GM19372 (cell line): ENCODE data around the gene SKIDA1.

Experiments used
- ATAC-seq: cut with Tn5 transposase; IDR thresholded peaks from one replicate; pipeline ENCODE4 v1.9.1; 2021; ENCODE audit warnings: mild to moderate bottlenecking, low read depth, moderate library complexity; ENCODE audit not compliant: unreplicated experiment

Gene SKIDA1

DNA sequence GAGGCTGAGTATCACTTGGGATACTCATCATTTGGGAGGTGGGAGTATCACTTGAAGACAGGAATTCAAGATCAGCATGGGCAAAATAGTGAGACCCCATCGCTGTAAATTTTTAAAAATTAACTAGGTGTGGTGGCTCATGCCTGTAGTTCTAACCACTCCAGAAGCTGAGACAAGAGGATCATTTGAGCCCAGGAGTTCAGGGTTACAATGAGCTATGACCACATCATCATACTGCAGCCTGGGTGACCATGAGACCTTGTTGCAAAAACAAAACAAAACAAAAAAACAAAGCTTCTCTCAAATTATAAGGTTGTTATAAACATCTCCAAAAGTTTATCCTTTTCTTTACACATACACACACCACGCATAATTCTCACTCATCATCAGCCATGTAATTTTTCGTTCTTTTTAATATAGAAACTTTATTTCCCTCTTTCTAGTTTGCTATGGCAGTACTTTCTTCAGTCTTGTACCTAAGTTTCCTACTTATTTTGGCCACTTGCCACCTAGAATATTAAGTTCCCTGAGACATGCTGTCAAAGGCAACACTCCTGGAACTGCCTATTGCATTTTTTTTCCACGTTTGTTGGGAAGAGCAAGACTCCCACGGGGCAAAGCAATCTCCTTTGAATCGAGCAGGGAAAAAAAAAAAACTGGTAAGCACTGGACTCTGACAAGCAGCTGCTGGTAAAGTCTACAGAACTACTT, 37.1 kb downstream of the SKIDA1 start:
- ATAC-seq, result no peak

- ATAC-seq, result no peak
Observed at GRCh38 chr10:21487416-21488180, 37.9 kb downstream of the SKIDA1 start.

DNA sequence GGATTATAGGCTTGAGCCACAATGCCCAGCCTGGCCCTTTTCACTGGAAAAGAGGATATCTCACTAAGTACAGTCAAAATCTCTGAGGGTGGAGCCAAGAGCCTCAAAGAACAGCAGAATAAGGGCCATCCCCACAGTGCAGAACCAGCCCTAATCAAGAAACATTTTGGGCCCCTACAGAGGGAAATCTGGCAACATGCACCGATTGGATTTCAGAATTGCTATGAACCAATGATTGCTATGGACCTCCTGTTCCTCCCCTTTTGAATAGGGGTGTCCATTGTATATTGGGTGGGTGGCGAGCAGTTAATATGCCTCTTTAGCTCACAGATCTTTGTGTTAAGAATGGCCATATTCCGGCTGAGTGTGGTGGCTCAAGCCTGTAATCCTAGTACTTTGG, 42.7 kb downstream of the SKIDA1 start:
- ATAC-seq, result no peak

DNA sequence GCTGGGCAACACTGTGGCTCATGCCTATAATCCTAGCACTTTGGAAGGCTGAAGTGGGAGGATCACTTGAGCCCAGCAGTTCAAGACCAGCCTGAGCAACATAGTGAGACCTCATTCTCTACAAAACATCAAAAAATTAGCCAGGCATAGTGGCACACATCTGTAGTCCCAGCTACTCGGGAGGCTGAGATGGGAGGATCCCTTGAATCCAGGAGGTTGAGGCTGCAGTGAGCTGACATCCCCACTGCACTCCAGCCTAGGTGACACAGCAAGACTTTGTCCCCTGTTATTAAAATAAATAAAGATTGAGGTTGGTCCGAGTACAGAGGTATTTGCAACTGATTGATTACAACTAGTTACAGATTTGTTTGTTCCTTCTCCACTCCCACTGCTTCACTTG, 44.1 kb downstream of the SKIDA1 start:
- ATAC-seq, result no peak

DNA sequence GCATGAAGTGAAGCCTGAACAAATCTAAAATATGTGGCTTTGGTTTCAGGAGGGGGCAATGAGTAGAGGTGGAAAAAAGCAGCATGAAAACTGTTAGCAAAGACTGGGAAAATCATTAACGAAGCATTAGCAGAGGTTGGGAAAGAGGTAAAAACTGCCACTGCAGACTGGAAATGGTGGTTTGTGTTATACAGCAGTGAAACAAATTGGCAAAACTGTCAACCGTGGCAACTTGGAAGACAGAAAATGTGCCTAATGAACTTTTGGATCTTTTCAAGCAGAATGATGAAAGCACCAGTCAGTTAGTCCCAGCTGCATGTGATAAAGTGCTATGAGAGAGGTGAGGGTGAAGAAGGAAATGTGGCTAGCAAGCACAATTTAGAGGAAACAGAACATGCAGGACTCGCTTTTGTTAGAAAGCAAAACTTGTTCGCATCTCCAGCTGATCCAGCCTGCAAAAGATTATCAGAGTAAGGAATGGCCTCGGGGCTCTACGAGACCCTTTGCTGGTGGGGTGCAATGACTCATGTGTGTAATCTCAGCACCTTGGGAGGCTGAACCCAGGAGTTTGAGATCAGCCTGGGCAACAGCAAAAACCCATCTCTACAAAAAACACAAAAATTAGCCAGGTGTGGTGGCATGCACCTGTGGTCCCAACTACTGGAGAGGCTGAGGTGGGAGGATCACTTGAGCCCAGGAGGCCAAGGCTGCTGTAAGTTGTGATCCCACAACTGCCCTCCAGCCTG, 45.7 kb downstream of the SKIDA1 start:
- ATAC-seq, result no peak

DNA sequence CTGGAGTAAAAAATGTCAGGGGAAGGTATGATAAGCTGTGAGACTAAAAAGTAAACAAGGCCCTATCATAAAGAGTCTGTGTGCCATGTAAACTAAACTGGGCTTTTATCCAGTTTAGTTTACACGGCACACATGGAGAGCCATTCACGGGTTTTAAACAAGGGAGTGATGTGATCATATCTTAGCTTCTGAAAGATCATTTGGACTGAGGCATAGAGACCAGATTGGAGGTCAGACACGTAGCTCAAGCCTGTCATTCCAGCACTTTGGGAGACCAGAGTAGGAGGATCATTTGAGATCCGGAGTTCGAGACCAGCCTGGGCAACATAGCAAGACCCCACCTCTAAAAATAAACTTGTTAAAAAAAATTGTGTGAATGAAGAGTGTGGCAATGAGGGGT, 50.1 kb downstream of the SKIDA1 start:
- ATAC-seq, result no peak

DNA sequence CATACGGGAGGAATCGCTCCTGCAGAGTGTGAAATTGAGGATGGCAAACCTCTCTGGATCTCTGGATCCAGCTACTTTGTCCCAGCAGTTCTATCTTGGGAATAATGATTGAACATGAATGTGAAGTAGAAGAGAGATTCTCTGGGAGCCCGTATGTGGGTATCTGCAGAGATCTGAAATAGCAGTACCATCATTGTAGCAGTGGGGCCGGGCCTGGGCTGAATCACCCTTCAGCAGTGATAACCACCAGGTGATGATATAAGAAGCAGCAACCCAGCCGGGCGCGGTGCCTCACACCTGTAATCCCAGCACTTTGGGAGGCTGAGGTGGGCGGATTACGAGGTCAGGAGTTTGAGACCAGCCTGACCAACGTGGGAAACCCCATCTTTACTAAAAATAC, 51.9 kb downstream of the SKIDA1 start:
- no peak for ATAC-seq

DNA sequence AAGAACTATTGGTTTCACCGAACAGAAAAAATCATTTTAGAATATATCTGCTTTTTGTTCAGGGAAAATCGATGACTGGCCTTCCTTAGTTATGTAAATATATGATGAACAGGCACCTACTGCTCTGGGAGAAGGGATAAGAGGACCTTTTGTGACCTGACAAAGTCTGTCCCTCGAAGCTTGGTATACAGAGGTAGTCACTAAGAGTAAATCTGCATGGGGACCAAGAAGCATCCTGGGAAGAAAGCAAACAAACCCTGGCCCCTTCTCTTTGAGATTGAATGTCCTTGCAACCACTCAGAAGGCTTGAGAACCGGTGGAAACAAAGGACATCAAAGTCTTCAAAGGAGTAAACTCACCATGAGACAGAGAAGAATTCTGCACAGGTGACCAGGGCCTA, 52.3 kb downstream of the SKIDA1 start:
- ATAC-seq, result no peak

DNA sequence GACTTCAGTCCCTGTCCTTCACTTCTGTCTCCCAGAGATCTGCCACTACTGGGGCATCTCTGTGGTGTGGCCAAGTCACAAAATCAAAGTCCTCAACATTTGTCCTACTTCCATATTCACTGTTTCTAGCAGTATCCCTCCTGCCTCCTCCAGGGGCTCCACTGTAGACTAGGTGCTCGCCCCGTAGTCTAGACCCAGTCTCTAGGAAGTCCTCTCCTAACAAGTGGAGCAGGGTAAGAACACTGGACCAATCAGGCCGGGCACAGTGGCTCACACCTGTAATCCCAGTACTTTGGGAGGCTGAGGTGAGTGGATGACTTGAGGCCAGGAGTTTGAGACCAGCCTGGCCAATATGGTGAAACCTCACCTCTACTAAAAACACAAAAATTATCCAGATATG, 57.4 kb downstream of the SKIDA1 start:
- no peak for ATAC-seq

DNA sequence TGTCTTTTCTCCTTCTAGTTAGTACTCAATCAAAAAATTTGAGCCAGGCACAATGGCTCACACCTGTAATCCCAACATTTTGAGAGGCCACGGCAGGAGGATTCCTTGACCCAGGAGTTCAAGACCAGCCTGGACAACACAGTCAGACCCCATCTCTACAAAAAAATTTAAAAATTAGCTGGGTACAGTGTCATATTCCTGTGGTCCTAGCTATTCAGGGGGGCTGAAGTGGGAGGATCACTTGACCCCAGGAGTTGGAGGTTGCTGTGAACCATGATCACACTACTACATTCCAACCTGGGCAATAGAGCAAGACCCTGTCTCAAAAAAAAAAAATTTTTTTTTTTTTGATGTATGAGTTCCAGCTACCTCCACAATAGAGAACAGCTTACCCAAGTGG, 57.8 kb downstream of the SKIDA1 start:
- ATAC-seq, result no peak

GRCh38 chr10:21464134-21464533, 61.3 kb downstream of the SKIDA1 start:
- ATAC-seq, result no peak
